IPS-11a (cell line): ENCODE measurements around the gene NRP2.

ENCODE experiments used
- H3K4me3 ChIP-seq: one replicate; pipeline ENCODE4 v1.5.1; 2013; ENCODE audit warnings: low read depth, low read length, control low read depth

Gene NRP2

GRCh38 chr2:205658068-205658467 is 24.2 kb upstream of the NRP2 start:
- H3K4me3 ChIP-seq = no peak overlapping the region

DNA sequence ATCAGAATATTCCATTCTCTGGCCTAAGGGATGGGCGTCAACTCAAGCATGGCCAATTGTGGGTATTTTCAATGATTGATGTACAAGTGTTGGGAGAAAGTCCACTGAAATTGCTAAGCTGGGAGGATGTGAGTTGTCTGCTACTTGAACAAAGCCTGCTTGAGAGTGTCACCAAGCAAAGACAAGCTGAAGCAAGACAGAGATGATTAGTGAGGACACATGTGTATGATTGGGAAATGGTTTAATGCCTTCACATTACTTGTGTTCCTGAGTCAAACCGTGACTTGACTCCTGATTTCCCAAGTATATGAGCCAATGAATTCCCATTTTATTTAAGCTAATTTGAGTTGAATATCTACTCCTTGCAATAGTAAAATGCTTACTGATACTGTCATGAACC is 23.7 kb upstream of the NRP2 start:
- no peak overlapping the region for H3K4me3 ChIP-seq

DNA sequence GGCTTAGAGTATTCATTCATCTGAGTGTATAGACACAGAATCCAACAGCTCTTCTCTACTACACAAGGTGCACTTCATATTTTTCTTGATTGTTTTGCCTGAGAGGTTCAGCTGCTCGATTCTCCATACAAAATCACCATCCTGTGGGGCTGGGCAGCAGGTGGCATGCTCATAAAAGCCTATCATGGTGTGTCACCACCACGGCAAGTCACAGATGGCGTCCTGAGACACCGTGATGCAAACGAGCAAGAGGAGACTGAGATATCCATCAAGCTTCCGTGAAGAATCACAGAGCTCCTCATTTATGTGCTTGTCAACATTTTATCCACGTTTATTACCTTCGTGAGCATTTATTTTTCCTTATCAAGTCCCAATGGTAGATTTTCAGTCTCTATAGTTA is 22.4 kb upstream of the NRP2 start:
- H3K4me3 ChIP-seq = no peak overlapping the region

GRCh38 chr2:205660521-205661124 is 21.7 kb upstream of the NRP2 start:
- no peak overlapping the region for H3K4me3 ChIP-seq

- no peak overlapping the region for H3K4me3 ChIP-seq
Observed at GRCh38 chr2:205661281-205661680, 21.0 kb upstream of the NRP2 start.

DNA sequence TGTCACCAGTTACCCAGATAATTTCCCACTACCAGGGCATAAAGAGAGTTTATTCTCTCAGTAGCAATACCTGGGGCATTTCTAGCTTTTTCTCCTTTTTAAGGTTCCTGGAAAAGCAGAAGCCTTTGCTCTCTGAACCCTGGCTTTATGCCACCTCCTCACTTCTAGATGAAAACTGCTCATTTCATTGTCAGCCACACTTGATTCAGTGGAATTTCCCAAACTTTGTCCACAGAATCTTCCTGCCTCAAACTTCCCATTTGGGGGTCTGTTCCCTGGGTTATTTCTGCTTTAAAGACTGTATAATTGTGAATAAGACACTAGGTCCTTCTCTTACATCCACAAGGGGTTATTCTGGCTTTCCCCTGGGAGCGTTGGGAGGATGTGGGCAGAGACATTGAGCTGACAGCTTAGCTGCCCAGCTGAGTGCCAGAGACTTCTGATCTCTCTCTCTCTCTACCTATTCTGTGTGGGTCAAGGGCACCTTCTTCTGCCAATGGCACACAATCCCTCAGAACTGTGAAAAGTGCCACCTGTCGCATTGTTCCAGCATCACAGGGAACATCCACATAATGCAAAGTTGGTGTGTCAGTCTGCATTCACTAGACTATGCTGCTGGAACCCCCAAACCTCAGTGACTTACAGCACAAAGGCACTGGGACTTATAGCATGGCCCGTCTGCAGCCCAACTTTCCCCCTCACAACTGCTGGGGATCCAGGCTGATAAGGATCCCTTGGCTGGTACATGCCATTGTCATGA is 19.9 kb upstream of the NRP2 start:
- H3K4me3 ChIP-seq = no peak overlapping the region

DNA sequence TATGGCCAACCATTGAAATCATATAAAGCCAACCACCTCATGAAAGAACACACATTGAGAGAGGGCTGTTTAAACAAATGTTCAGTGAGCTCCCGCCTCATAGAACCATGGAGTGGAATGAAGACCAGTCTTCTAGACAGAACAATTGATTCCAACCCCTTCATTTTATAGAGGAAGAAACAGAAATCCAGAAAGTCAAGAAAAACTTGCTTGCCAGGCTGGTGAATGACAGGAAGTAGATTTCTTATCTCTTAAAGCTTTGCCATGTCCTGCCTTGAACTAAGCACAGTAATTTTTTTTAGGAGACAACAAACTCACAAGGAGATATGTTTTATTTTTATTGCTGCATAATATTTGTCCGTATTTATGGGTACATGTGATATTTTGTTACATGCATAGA is 16.5 kb upstream of the NRP2 start:
- no peak overlapping the region for H3K4me3 ChIP-seq

- H3K4me3 ChIP-seq = no peak overlapping the region
Observed at GRCh38 chr2:205670292-205670691, 12.0 kb upstream of the NRP2 start.

DNA sequence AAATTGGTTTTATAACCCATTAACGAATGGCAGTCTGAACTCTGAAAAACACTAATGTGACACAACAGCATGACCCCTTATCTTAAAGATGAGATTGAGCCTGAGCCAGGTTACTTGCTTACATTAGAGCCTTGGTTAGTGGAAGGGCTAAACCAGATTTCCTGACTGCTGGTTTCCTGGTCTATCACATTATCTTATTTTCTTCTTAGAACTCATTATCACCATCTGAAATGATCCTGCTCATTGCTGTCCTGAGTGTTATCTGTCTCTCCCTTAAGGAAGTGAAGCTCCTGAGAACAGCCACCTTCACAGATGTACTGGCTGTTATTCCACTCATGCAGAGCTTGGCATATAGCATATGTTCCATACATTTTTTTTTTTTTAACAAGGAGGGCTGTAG is 9.0 kb upstream of the NRP2 start:
- H3K4me3 ChIP-seq = no peak overlapping the region

DNA sequence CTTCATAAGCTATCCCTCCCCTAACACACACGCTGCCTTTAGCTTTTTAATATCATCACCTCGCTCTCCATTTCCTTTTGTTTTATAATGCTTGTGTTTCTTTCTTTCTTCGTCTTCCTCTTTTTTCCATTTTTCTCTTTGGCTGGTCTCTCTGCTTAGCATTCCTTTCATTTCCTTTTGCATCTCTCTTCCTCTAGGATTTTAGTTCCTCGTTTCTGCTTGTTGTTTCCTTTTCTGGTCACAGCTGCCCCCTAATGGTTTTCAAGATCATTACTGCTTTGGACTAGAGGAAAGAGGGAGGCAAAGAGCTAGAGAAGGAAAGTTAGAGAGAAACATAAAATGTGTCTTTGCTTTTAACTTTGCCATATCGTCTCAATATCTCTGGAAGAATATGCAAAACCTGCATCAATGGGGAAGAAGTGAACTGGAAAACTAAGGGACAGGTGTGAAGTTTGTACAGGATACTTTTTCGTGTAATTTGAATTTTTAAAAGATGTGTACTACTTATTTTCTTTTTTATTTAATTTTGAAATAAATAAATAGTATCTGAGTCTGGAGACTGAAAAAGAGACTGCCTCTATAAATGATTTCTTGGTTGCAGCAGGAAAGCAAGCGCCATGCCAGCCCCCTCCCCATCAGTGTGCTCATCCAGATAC is 6.3 kb upstream of the NRP2 start:
- no peak overlapping the region for H3K4me3 ChIP-seq

- no peak overlapping the region for H3K4me3 ChIP-seq
Observed at GRCh38 chr2:205678541-205679142, 3.7 kb upstream of the NRP2 start.

DNA sequence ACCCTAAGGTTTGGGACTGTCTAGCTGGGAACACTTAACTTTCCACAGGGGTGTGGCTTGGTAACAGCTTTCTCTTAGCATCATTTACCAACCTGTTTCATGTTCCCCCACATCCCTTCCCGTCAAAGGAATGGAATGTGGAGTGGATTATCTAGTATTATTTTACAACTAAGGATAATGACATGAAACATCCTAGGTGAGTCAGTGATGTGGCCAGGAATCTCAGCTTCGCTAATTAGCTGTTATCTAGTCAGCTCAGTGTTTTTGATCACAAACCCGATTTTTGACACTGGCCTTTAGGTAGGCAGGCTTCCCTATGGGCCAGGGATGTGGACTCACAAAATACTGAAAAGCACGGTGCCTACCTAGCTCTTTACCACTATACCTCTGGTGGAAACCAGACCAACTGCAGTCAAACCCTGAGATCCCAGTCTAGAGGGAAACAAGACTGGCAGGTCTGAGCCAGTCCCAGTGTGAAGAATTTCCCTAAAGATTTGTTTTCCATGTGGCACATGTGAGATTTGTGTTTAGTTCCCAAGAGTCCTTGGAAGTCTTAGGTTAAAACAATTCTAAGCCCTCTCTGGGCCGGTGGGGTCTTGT is 2.8 kb upstream of the NRP2 start:
- H3K4me3 ChIP-seq = no peak overlapping the region

GRCh38 chr2:205680067-205680466 is 2.2 kb upstream of the NRP2 start:
- H3K4me3 ChIP-seq = no peak overlapping the region

DNA sequence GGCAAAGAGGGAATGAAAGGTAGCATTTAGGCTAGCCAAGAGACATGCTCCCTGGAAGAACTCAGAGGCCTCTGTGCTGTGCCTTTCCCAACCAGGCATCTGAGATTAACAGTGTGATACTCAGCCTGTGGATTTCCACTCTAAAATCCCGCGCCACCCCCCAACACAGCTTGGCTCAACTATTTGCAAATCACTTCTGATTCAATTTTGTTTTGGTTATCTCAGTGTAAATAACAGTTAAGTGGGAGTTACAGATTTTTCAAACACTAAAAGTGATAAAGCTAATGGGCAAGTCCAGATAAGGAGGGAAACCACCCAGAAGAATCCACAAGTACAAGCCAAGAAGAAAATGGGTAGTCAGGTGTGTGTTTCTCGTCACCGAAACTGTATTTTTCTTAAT is 1.4 kb upstream of the NRP2 start:
- H3K4me3 ChIP-seq = no peak overlapping the region

- H3K4me3 ChIP-seq = peak overlapping the region; percentile 64
Observed at GRCh38 chr2:205681401-205682238, 681 bp upstream of the NRP2 start.

DNA sequence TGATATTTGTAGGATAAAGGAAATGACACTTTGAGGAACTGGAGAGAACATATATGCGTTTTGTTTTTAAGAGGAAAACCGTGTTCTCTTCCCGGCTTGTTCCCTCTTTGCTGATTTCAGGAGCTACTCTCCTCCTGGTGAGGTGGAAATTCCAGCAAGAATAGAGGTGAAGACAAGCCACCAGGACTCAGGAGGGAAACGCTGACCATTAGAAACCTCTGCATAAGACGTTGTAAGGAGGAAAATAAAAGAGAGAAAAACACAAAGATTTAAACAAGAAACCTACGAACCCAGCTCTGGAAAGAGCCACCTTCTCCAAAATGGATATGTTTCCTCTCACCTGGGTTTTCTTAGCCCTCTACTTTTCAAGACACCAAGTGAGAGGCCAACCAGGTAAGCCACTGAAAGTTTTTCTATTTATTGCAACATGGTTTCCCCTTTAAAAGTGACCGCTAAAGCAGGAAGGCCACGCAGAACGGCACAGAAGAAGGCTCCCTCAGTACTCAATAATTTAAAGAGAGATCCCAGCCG is 735 bp downstream of the NRP2 start:
- H3K4me3 ChIP-seq = peak overlapping the region; percentile 49

DNA sequence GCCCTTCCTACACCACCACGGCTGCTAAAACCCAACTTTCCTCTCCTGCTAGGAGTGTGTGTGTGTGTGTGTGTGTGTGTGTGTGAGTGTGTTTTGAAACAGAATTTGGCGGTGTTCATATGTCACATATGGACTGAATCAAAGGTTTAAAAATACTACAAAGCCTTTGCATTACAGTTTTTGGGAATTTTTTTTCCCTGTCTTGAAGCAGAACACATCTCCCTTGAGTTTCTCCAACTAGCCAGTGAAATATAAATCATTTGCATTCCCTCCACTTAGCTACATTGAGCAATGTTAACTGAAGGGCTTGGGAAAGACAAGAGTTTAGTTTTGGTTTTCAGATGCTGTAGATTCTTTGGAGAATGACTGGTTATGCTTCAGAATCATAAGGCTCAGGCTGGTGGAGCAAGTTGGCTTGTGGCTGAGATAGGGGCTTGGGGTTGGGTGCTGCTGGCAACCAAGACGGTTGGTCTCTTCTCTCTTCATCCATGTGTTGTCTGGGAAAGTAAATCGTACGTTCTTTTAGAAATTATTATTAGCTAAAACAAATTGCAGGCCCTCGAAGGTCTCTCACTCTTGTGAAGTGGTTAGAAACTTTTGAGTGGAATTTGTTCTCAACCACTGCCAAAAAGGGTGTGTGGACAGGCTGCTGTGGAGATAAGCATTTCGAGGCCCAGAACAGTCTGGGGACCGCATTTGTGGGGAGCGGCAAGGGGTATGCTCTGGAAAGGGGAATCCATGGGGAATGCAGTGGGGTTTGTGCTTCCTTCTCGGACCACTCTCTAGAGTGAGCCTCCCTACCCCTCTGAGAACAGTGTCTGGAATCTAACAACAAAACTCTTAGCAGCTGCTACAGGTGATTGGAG is 1.4 kb downstream of the NRP2 start:
- H3K4me3 ChIP-seq = peak overlapping the region; percentile 49

DNA sequence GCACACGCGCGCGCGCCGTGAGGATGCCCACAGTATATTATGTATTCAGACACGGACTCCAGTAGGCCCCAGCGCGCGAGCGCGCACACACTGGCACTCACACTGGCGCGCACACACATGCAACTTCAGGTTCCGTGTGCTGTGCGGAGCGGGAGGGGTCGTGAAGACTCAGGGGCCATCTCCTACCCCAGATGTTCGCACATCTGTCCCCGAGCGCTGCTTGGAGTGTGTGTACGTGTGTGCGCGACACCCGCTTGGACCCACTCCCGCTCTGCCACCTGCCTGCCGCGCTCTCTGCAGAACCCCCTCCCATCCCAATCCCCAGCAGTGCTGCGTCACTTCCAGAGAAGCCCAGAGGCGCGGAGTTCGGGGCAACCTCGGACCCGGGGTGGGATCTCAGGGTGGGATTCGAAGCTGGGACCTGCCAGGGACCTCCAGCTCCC is 2.6 kb downstream of the NRP2 start:
- H3K4me3 ChIP-seq = peak overlapping the region; percentile 49

DNA sequence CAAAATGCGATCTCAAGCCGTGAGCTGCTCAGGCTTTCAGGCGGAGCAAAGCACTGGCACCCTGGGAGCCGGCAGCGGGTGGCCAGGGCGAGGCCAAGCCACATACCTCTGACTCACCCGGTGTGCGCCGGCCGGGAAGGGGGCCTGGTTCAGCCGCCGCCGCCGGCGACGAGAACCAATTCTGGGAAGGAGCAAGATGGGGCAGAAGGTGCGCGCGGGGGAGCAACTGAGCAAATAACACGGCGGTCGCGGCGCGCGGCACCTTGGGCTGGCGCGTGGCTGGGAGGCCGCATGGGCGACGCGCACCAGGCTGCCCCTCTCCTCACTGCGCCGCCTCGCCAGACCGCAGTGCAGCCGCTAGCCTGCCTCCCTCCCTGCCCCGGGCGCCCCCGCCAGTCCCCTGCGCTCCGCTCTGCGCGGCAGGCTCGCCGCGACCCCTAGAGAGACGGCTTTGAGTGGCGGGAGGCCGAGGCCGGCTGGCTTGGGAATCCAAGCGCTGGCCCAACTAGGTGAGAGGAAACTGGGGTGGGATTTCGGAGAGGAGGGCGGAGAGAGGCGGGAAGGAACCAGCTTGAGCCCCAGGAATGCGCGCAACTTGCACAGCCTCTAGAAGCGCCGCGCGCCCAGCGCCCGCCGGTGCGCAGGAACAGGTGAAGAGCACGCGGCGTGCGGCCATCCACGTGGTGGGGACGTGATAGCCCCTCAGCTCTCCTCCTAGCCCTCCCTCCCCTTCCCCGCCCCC is 3.2 kb downstream of the NRP2 start:
- H3K4me3 ChIP-seq = peak overlapping the region; percentile 49
